Stimulated activated CD8-positive, alpha-beta memory T cell treated with anti-CD3 and anti-CD28 coated beads, Interleukin-15, amount 100 ng/mL, for 4 hours (primary cell): ENCODE measurements around the gene FBXO34.

ENCODE experiments used
- DNase-seq, 2 donors: peaks; one replicate each; pipeline ENCODE4 v3.0.0-alpha.2; 2020; ENCODE audit warnings: low read depth in 2 of 2

The FBXO34 gene

GRCh38 chr14:55270832-55271571, at the start of gene FBXO34:
Gene FBXO34 (plus strand): TSS chr14:55271421. CDS start chr14:55350391, 78,970 bp downstream.
- peak; percentile 96 to 97 for DNase-seq

GRCh38 chr14:55221968-55222367, 49.3 kb upstream of the FBXO34 start:
- DNase-seq: no peak

DNA sequence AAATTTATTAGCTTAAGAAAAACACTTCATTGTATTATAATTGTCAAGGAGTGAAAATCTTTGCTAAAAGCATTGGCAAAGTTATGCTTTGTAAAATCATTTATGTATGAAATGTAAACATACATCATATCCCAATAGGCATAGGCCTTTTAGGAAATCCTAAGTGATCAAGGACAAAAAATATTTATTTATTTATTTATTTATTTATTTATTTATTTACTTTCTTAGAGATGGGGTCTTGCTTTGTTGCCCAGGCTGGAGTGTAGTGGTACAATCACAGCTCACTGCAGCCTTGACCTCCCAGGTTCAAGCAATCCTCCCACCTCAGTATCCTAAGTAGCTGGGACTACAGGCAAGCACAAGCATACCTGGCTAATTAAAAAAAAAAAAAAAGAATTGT, 47.9 kb upstream of the FBXO34 start:
- no peak for DNase-seq

DNA sequence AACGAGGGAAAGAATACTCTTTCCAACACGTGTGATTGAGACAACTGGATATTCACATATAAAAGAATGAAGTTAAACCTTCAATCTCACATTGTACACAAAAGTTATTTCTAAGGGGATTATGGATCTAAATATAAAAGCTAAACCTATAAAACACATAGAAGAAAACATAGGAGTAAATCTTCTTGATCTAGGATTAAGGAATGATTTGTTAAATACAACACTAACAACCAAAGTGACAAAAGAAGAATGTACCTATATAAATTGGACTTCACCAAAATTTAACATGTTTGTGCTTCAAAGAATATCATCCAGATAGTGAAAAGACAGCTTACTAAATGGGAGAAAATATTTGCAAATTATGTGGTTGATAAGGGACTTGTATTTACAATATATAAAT, 43.0 kb upstream of the FBXO34 start:
- no peak for DNase-seq

GRCh38 chr14:55233591-55233990, 37.6 kb upstream of the FBXO34 start:
- DNase-seq: no peak

DNA sequence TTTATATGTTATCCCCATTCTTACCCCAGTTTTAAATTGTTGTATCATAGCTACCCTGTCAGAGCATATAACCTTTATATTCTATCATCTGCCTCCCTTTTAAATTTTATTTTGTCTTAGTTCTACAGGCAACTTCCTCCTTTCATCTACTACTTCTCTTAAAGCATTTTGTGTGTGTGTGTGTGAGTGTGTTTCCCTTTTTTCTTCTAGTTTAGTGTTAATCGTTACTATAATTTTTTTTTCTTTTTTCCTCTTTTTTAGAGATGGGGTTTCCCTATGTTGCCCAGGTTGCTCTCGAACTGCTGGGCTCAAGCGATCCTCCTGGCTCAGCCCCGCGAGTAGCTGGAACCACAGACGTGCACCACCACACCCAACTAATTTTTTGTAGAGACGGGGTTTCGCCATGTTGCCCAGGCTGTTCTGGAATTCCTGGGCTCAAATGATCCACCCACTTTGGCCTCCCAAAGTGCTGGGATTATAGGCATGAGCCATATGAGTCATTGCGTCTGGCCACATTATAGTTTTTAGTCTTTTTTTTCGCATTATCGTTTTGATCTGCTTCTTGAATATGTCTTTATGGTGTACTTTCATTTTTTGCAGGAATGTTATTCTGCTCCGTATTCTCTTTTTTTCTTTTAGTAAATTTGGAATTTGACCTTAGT, 33.1 kb upstream of the FBXO34 start:
- no peak for DNase-seq

GRCh38 chr14:55239320-55239719, 31.9 kb upstream of the FBXO34 start:
- DNase-seq: no peak

DNA sequence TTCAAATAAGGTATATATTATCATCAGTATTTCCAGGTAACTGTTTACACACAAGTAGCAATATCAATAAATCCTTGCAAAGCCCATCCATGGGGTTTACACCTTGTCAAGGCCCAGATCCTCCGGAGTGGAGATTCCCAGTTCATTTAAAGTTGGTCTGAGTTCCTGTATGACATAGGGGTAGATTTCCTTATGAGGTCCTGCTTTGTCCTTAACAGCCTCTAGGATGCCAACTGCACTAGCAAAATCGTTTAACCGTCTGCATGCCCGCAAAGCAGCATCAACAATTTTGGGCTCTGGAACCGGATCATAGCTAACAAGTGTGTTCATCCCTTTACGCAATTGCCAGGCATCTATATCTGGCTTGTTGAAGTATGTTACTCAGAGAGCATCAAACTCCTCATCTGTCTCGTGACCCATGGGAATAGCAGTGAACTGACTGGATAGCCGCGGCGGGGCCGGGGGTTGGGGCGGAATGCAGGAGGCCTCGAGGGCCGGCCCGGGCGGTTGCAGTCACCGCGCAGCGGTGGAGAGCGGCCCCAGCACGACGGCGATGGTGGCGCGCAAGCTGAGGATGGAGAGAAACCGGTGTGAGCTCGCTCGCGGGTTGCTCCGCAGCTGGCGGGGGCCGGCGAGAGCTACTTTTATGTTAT, 30.6 kb upstream of the FBXO34 start:
- DNase-seq: no peak

GRCh38 chr14:55241673-55242072, 29.5 kb upstream of the FBXO34 start:
- DNase-seq: no peak

GRCh38 chr14:55243386-55243785, 27.8 kb upstream of the FBXO34 start:
- no peak for DNase-seq

GRCh38 chr14:55243813-55244212, 27.4 kb upstream of the FBXO34 start:
- no peak for DNase-seq

- DNase-seq: no peak
Observed at GRCh38 chr14:55245657-55246268, 25.5 kb upstream of the FBXO34 start.

DNA sequence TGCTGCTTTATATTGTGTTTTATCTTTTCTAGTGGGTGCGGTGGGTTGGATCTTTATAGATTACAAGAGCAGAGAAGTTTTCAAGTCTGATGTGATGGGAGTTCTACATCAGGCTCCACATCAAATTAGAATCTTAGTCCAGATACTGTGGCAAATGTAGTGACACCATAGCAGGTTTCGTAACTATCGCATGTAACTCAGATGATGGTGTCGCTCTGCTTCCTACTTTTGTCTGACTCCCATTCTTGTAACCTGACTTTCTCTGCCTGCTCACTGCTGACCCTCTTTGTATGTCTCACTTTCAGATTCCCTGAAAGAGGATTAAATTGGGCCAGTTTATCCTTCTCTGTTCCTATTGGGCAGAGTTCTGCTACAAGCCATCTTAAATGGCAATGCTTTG, 22.8 kb upstream of the FBXO34 start:
- no peak for DNase-seq

DNA sequence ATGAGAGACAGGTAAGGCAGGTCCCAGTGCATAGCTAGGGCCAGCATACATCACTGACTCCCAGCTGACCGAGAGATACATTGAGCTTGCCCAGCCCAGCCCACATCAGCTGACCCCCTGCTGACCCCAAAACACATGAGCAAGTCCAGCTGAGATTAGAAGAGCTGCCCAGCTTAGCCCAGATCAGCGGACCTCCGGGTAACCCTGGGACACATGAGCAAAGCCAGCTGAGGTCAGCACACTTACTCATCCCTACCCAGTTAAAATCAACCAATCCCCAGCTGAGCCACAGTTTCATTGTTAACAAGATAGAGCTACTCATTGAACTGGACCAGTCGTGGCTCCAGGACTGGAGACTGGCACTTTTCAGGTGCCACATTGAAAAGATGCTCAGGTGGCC, 21.8 kb upstream of the FBXO34 start:
- DNase-seq: no peak

- DNase-seq: no peak
Observed at GRCh38 chr14:55253276-55253675, 17.9 kb upstream of the FBXO34 start.

DNA sequence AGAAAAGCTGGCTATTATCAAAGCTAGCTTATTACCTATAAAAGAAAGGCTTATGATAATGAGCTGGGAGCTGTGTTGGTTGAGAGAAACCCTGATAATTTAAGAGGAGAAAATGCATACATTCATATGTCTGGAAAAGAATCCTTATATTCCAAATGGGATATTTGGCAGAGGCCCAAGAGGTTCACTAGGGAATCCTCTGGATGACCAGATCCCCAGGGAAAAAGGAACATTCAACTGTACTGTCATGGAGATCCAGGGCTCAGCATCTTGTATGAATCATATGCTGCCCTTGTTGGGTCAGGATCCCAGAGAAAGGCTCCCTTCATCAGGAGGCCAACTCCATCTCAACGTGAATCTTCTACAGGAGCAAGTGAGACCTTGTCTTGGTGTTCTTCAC, 16.6 kb upstream of the FBXO34 start:
- no peak for DNase-seq

DNA sequence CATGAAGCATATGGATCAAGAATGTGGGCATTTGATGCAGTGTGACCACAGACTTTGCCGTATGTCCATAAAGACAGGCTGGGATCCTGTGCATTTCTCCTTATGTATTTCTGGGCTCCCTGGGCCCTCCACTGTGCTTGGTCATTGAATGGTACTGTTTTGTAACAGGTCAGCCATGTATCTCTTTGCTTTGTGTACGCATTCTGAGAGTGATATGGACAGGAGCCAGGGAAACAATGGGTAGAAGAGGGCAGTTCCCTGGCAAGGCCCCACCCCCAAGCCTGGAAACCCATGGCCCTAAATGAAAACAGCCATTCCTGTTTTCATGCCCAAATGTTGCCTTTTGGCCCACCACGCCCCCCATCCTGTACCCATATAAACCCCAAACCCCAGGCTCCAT, 15.2 kb upstream of the FBXO34 start:
- no peak for DNase-seq

GRCh38 chr14:55256586-55256985, 14.6 kb upstream of the FBXO34 start:
- no peak for DNase-seq

- no peak for DNase-seq
Observed at GRCh38 chr14:55265197-55265596, 6.0 kb upstream of the FBXO34 start.

DNA sequence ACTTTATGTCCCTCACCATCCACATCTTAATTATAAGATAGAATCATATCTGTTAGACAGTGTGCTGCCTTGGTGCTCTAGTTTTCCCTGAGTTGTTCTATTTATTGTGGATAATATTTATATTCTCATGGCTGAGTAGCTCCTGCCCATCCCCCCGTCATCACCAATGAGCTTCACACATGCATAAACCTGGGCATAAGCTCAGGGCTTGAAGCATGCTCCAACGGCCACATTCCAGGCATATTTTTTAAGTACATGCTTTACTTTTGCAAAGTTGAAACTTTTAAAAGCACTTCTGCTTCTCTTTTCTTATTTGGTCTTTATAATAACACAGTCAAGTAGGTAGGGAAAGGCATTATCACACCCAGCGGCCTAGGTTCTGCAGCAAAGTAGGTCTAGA, 3.4 kb upstream of the FBXO34 start:
- DNase-seq: no peak

GRCh38 chr14:55271572-55272298, 514 bp downstream of the FBXO34 start:
- DNase-seq: peak; percentile 27 to 30

GRCh38 chr14:55272387-55272786, 1.2 kb downstream of the FBXO34 start:
- DNase-seq: no peak
